ENCODE results near the gene MAGI2.

GRCh38 chr7:79185605-79186004 is 267.9 kb downstream of the MAGI2 start:
- TF ChIP-seq EZH2 (IDR thresholded peaks at IDR 0.05; ENCODE audit: insufficient read depth, poor library complexity, severe bottlenecking) = no peak
- TF ChIP-seq EZH2phosphoT487 (IDR thresholded peaks at IDR 0.05; ENCODE audit: insufficient read depth, low read depth) = no peak
